ENCODE results near the gene CAMK2A.

The CAMK2A gene

GRCh38 chr5:150181766-150182545, 107.6 kb downstream of the CAMK2A start:
- no peak for DNase-seq

GRCh38 chr5:150181027-150181426, 108.5 kb downstream of the CAMK2A start:
- no peak for DNase-seq

- peak; percentile 54 for DNase-seq
Measured at GRCh38 chr5:150180241-150181026, 109.1 kb downstream of the CAMK2A start.

GRCh38 chr5:150179019-150179620, 110.5 kb downstream of the CAMK2A start:
- no peak for DNase-seq

- DNase-seq, result no peak
Measured at GRCh38 chr5:150178262-150178661, 111.3 kb downstream of the CAMK2A start.

GRCh38 chr5:150177721-150178120, 111.9 kb downstream of the CAMK2A start:
- no peak for DNase-seq

- DNase-seq, result no peak
Measured at GRCh38 chr5:150176745-150177477, 112.7 kb downstream of the CAMK2A start.

GRCh38 chr5:150175536-150175935, 114.0 kb downstream of the CAMK2A start:
- peak; percentile 6 for DNase-seq

- no peak for DNase-seq
Measured at GRCh38 chr5:150175076-150175475, 114.5 kb downstream of the CAMK2A start.

GRCh38 chr5:150174285-150174684, 115.3 kb downstream of the CAMK2A start:
- DNase-seq, result no peak

GRCh38 chr5:150173161-150173560, 116.4 kb downstream of the CAMK2A start:
- DNase-seq, result no peak

GRCh38 chr5:150172556-150172955, 117.0 kb downstream of the CAMK2A start:
- DNase-seq, result no peak

- DNase-seq, result no peak
Measured at GRCh38 chr5:150172145-150172544, 117.4 kb downstream of the CAMK2A start.
